Measurements from ENCODE around the gene GSAP.
"Not testable (repeated sequence)": the region's sequence is repeated elsewhere in the genome, so short reads cannot be mapped to it uniquely, and the experiment has no call there.

The GSAP gene

DNA sequence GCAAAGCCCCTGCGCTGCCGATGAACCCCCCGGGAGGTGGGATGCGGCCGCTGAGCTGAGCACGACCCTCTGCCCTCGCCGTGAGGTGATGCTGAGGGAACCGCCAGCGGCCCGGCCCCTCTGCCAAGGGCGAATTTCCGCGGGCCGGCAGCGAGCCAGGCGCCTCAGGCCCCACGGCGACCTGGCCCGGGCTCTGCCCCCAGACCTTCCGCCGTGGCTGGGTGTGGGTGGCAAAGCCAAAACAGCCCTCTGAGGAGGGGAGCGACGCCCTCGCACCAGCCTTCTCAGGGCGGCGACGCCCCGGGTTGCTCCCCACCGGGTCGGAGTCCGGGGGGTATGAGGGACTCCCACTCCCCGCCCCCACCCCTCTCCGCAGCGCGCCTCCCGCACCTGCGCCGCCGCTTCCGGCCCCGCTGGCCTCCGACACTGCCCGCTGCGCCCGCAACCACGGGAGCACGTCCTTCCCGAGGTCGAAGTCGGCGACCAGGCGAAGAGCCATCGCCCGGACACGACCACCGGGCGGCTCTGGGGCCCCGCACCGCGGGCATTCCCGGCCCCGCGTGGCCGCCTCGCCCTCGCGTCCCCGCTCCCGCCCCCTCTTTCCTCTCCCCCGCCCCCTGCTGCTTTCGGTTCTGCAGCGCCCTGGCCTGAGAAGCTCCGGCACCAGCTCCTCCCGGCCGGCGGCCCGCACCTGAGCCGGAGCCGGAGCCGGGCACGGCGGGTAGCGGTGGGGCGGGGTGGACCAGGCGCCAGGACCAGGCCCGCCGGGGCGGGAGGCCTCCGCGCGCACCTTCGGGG lies at the start of gene GSAP:
GSAP (minus strand) TSS at position 527 of the 798 bp plus-strand sequence; CDS start at position 499, 28 bp downstream.
- DNase-seq (ENCODE audit: low spot score) (peak; percentile 84), FAIRE-seq (peak; percentile 30)

- no peak for DNase-seq (ENCODE audit: low spot score)
- FAIRE-seq, result no peak
Observed at GRCh38 chr7:77465256-77465655, 49.1 kb upstream of the GSAP start.

DNA sequence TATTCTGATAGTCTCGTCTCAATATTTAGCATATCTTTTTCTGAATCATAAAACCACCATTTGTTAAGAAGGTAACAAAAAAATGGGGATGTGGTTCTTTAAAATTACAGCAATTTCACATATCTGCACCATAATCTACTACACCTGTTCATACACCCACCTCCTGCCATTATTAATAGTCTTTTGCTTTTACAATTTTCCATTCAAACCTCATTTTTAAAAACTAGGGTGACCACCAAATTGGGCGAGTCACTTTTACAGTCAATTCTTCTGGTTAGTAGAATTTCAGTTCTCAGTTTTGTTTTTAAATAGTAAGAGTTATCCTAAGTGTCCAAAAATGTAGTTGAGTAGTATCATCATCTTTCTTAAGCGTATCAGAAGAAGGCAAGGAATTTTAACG lies 48.4 kb upstream of the GSAP start:
- FAIRE-seq, result no peak
- DNase-seq (ENCODE audit: low spot score), result no peak

DNA sequence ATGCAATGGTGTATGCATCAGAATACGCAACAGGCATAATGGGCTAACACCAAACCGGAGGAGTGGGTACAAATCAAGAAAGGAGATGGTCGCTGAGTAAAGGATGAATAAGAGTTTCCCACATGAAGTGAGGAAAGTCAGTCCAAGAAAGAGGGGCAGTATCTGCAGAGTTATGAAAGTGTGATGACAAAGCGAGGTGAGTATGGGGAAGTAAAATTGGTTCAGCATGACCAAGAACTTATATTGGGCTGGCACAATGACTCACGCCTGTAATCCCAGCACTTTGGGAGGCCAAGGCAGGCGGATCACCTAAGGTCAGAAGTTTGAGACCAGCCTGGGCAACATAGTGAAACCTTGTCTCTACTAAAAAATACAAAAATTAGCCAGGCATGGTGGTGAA lies 47.5 kb upstream of the GSAP start:
- not testable (repeated sequence) for DNase-seq (ENCODE audit: low spot score); FAIRE-seq

GRCh38 chr7:77461842-77462241 lies 45.7 kb upstream of the GSAP start:
- no peak for FAIRE-seq
- no peak for DNase-seq (ENCODE audit: low spot score)

- DNase-seq (ENCODE audit: low spot score) (no peak), FAIRE-seq (no peak)
Observed at GRCh38 chr7:77461246-77461645, 45.1 kb upstream of the GSAP start.

GRCh38 chr7:77460057-77460486 lies 43.9 kb upstream of the GSAP start:
- DNase-seq (ENCODE audit: low spot score) (no peak), FAIRE-seq (no peak)

DNA sequence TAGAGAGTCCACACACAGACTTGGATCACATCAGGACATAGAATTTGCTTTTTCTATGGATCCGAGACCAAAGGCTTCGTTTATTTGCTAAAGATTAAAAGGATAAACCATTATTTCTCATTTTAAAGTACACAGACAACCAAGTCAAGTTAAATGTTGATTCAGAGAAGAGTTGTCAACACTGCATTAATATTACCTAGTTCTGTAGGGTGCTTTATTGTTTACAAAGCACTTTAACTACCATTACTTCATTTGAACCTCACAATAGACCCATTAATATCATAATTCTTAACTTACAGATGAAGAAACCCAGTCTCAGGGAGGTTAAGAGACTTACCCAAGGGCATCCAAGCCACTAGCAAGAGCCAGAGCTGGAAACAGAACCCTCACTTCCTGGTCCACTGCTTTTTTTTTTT lies 43.2 kb upstream of the GSAP start:
- DNase-seq (ENCODE audit: low spot score) (no peak), FAIRE-seq (no peak)

- FAIRE-seq, result no peak
- DNase-seq (ENCODE audit: low spot score), result no peak
Observed at GRCh38 chr7:77458786-77459185, 42.6 kb upstream of the GSAP start.

GRCh38 chr7:77457779-77458178 lies 41.6 kb upstream of the GSAP start:
- no peak for DNase-seq (ENCODE audit: low spot score)
- no peak for FAIRE-seq

GRCh38 chr7:77456696-77457095 lies 40.5 kb upstream of the GSAP start:
- DNase-seq (ENCODE audit: low spot score) (no peak), FAIRE-seq (no peak)

- no peak for FAIRE-seq
- DNase-seq (ENCODE audit: low spot score), result peak; percentile 47
Observed at GRCh38 chr7:77455321-77455720, 39.2 kb upstream of the GSAP start.

GRCh38 chr7:77454802-77455201 lies 38.7 kb upstream of the GSAP start:
- FAIRE-seq (no peak), DNase-seq (ENCODE audit: low spot score) (no peak)

DNA sequence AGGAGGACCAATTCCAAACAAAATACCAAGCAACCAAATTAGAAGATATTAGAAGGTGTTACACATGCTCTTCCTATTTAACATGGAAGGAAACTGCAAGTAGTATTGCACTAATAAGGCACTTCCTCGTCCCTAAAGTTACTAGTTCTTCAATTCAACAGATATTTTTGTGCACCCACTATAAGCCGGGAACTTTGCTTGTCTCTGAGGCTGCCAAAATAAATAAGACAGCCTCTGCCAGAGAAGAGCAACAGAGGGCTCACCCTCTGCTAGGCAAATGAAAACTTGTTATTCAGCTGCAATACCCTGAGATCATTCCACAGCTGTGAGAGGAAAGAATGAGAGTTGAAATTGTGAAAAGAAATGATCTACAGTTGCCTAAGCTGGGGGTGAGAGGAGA lies 37.4 kb upstream of the GSAP start:
- FAIRE-seq (no peak), DNase-seq (ENCODE audit: low spot score) (no peak)

GRCh38 chr7:77451950-77452349 lies 35.8 kb upstream of the GSAP start:
- not testable (repeated sequence) for DNase-seq (ENCODE audit: low spot score); FAIRE-seq

GRCh38 chr7:77450613-77451012 lies 34.5 kb upstream of the GSAP start:
- DNase-seq (ENCODE audit: low spot score), result no peak
- FAIRE-seq, result no peak

DNA sequence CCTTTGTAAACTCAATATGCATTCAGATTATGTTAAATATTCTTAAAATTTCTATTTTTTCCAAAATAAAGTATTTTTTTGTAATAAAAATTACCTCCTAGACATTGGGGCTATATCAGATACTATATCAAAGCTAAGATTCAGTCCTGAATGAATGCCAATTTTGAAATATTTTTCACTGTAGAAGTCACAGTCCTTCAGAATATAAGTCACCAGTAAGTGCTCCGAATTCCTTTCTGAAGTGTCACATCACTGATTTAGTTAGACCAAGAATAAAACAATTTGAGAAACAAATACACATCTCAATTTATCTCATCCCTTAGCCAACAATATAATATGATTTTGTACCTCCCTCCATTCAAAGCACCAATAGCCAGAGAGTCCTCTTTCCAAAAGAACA lies 33.9 kb upstream of the GSAP start:
- no peak for FAIRE-seq
- no peak for DNase-seq (ENCODE audit: low spot score)

GRCh38 chr7:77447616-77448015 lies 31.5 kb upstream of the GSAP start:
- DNase-seq (ENCODE audit: low spot score), result no peak
- no peak for FAIRE-seq

GRCh38 chr7:77444123-77444522 lies 28.0 kb upstream of the GSAP start:
- DNase-seq (ENCODE audit: low spot score) (no peak), FAIRE-seq (peak; percentile 5)

DNA sequence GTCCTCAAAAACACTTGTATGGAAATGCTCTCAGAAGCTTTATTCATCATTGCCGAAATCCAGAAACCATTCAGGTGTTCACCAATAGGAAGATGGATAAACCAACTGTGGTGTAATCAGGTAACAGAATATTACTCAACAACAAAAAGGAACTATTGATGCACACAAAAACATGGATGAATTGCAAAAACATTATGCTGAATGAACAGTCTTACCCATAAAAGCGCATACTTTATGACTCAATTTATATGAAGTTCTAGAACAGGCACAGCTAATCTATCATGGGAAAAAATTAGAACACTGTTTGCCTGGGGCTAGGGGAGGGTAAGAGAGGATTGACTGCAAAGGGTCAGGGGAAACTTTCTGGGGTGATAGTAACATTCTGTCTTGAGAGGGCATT lies 26.9 kb upstream of the GSAP start:
- no peak for DNase-seq (ENCODE audit: low spot score)
- FAIRE-seq, result no peak

DNA sequence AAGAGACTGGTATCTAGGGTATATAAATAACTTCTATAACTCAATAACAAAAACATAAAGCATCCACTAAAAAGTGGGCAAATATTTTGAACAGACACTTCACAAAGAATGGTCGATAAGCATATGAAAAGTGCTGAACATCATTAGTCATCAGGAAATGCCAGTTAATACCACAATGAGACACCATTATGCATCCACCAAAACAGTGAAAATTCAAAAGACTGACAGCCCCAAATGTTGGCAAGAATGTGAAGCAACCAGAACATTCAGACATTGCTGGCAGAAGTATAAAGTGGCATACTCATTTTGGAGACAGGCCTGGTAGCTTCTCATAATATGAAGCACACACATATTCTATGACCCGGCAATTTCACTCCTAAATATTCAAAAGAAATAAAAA lies 26.5 kb upstream of the GSAP start:
- no peak for FAIRE-seq

DNA sequence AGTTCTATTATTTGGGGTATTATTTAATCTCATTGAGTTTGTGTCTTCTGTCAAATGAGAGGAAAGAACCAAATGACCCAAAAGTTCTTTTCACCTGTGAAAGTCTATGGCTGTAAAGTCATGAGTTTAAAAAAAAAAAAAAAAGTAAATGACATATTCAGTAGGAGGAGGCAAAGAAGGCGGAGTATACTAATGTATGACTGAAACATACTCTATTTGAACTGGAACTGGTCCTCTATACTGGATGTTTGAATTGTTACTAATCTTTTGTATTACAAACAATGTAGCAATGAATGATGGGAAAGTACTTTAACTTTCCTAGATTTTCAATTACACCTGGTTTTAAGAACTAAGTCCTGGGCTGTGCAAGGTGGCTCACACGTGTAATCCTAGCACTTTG lies 24.9 kb upstream of the GSAP start:
- no peak for DNase-seq (ENCODE audit: low spot score)
- no peak for FAIRE-seq

More for the DNA sequence above, 26.5 kb upstream of the GSAP start:
- no peak for DNase-seq (ENCODE audit: low spot score)

DNA sequence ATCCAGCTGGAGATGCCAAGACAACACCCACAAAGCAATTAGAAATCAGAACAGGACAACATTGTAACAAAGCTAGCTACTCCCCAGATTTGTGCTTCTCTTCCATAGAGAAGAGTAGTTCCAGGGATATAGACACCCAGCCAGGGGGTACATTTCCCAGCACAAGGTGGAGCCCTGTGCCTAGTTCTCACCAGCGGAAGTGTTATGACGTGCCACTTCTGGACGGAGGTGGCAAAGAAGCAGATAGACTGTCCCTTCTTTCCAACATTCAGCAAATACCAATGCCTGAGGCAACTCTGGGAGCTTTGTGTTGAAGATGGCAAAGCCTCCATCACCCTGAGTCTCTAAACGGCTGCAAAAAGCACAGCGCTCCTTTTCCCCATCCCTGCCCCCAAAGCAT lies 23.4 kb upstream of the GSAP start:
- DNase-seq (ENCODE audit: low spot score), result no peak
- no peak for FAIRE-seq
